Measurements from ENCODE around the gene CLNK.

Gene CLNK

GRCh38 chr4:10456595-10457254 is 227.8 kb downstream of the CLNK start:
- Histone ChIP-seq H3K9ac (ENCODE audit: low read depth in 1 of 2, low read length in 2 of 2) (peak overlapping the region; percentile 14 to 59), H3K27me3 (ENCODE audit: control insufficient read depth in 2 of 2, insufficient read depth in 2 of 2, low read length in 2 of 2) (peaks cover 3 to 8% of the 10 kb centered on the region in 2 donors), H3K36me3 (ENCODE audit: control insufficient read depth in 2 of 2, insufficient read depth in 2 of 2, low read length in 2 of 2) (peaks cover 2 to 5% of the 10 kb centered on the region in 2 donors), H3K4me3 (ENCODE audit: low read length in 2 of 2) (peak overlapping the region; percentile 60 to 74), H3K4me1 (ENCODE audit: control insufficient read depth in 2 of 2, insufficient read depth in 2 of 2, low read length in 2 of 2) (peaks cover 4 to 5% of the 10 kb centered on the region in 2 donors), H3K9me3 (ENCODE audit: control insufficient read depth in 2 of 2, low read length in 2 of 2) (no peaks in the 10 kb centered on the region), H3K27ac (ENCODE audit: low read depth in 2 of 2, low read length in 2 of 2) (peak overlapping the region in 1 of 2 donors; percentile 43)

- peak overlapping the region in 1 of 2 donors; percentile 43 for H3K27ac ChIP-seq (ENCODE audit: low read depth in 2 of 2, low read length in 2 of 2)
Observed at GRCh38 chr4:10456260-10456594, 228.3 kb downstream of the CLNK start.

GRCh38 chr4:10455133-10455532 is 229.4 kb downstream of the CLNK start:
- Histone ChIP-seq H3K4me1 (ENCODE audit: control insufficient read depth in 2 of 2, insufficient read depth in 2 of 2, low read length in 2 of 2) (peaks cover 0 to 5% of the 10 kb centered on the region in 2 donors), H3K27ac (ENCODE audit: low read depth in 2 of 2, low read length in 2 of 2) (no peak overlapping the region), H3K9ac (ENCODE audit: low read depth in 1 of 2, low read length in 2 of 2) (no peak overlapping the region), H3K9me3 (ENCODE audit: control insufficient read depth in 2 of 2, low read length in 2 of 2) (no peaks in the 10 kb centered on the region), H3K4me3 (ENCODE audit: low read length in 2 of 2) (no peak overlapping the region), H3K36me3 (ENCODE audit: control insufficient read depth in 2 of 2, insufficient read depth in 2 of 2, low read length in 2 of 2) (peaks cover 6 to 9% of the 10 kb centered on the region in 2 donors), H3K27me3 (ENCODE audit: control insufficient read depth in 2 of 2, insufficient read depth in 2 of 2, low read length in 2 of 2) (no peaks in the 10 kb centered on the region)

More at GRCh38 chr4:10456260-10456594, 228.3 kb downstream of the CLNK start:
- Histone ChIP-seq H3K9ac (ENCODE audit: low read depth in 1 of 2, low read length in 2 of 2) (peak overlapping the region; percentile 14 to 59), H3K4me1 (ENCODE audit: control insufficient read depth in 2 of 2, insufficient read depth in 2 of 2, low read length in 2 of 2) (peaks cover 4 to 5% of the 10 kb centered on the region in 2 donors), H3K4me3 (ENCODE audit: low read length in 2 of 2) (peak overlapping the region; percentile 60 to 74), H3K9me3 (ENCODE audit: control insufficient read depth in 2 of 2, low read length in 2 of 2) (no peaks in the 10 kb centered on the region), H3K27me3 (ENCODE audit: control insufficient read depth in 2 of 2, insufficient read depth in 2 of 2, low read length in 2 of 2) (peaks cover 0 to 5% of the 10 kb centered on the region in 2 donors), H3K36me3 (ENCODE audit: control insufficient read depth in 2 of 2, insufficient read depth in 2 of 2, low read length in 2 of 2) (peaks cover 2 to 5% of the 10 kb centered on the region in 2 donors)

DNA sequence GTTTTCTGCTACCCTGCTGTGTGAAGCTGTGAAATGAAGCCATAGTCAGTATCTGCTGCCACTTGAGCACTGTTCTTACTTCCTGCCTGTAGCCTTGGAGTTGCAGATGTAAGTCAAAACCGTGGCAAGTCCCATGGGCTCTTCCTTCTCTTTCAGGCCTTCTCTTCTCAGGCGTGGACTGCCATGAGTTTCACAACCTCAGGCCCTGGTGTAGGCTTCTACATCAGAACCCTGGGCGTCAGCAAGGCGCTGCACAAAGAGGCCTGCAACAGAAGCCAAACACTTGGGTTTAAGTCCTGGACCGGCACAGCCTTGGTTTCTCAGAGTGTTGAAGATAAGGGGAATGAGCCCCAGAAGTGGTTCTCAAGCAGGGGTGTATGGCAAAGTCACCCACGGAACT is 229.8 kb downstream of the CLNK start:
- peaks cover 0 to 5% of the 10 kb centered on the region in 2 donors for H3K4me1 ChIP-seq (ENCODE audit: control insufficient read depth in 2 of 2, insufficient read depth in 2 of 2, low read length in 2 of 2)
- peaks cover 6 to 12% of the 10 kb centered on the region in 2 donors for H3K36me3 ChIP-seq (ENCODE audit: control insufficient read depth in 2 of 2, insufficient read depth in 2 of 2, low read length in 2 of 2)
- no peak overlapping the region for H3K27ac ChIP-seq (ENCODE audit: low read depth in 2 of 2, low read length in 2 of 2)
- H3K9me3 ChIP-seq (ENCODE audit: control insufficient read depth in 2 of 2, low read length in 2 of 2), result no peaks in the 10 kb centered on the region
- H3K27me3 ChIP-seq (ENCODE audit: control insufficient read depth in 2 of 2, insufficient read depth in 2 of 2, low read length in 2 of 2), result no peaks in the 10 kb centered on the region
- H3K9ac ChIP-seq (ENCODE audit: low read depth in 1 of 2, low read length in 2 of 2), result no peak overlapping the region
- no peak overlapping the region for H3K4me3 ChIP-seq (ENCODE audit: low read length in 2 of 2)

DNA sequence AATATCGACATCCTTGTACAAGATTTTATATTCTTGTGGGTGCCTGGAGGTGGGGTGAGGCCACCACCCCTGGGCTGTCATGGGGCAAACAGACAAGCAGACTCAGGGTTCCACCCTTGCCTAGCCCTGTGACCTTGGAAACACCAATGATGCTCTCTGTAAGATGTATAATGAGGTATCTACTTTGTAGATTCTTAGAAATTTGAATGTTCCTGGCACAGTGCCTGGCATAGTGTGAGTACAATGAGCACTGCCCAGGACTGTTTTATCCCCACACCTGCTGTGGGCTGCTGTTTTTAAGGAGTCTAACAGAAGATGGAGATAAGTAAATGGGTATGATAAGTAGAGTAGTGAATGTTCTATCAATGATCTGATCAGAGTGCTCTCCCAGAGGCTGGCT is 230.4 kb downstream of the CLNK start:
- no peak overlapping the region for H3K27ac ChIP-seq (ENCODE audit: low read depth in 2 of 2, low read length in 2 of 2)
- H3K4me3 ChIP-seq (ENCODE audit: low read length in 2 of 2), result no peak overlapping the region
- no peak overlapping the region for H3K9ac ChIP-seq (ENCODE audit: low read depth in 1 of 2, low read length in 2 of 2)
- H3K4me1 ChIP-seq (ENCODE audit: control insufficient read depth in 2 of 2, insufficient read depth in 2 of 2, low read length in 2 of 2), result peaks cover 0 to 5% of the 10 kb centered on the region in 2 donors
- H3K36me3 ChIP-seq (ENCODE audit: control insufficient read depth in 2 of 2, insufficient read depth in 2 of 2, low read length in 2 of 2), result peaks cover 6 to 12% of the 10 kb centered on the region in 2 donors
- H3K27me3 ChIP-seq (ENCODE audit: control insufficient read depth in 2 of 2, insufficient read depth in 2 of 2, low read length in 2 of 2), result no peaks in the 10 kb centered on the region
- H3K9me3 ChIP-seq (ENCODE audit: control insufficient read depth in 2 of 2, low read length in 2 of 2), result no peaks in the 10 kb centered on the region

DNA sequence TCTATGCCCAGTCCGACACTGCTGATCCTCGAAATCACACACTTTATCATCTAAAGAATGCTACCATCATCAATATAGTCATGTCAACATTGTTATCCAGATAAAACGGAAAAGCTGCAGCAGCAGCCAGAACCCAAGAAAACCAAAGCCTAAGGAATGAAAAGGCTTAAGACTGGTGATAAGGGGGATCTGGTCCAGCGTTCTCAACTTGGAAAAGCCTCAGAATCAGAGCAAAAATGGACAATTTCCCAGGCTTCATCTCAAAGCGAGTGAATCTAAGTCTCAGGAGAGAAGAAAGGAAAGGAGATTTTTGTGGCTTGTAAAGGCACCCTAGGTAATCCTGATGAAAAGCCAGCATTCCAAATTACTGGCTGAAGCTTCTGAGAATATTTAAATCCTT is 235.6 kb downstream of the CLNK start:
- H3K4me1 ChIP-seq (ENCODE audit: control insufficient read depth in 2 of 2, insufficient read depth in 2 of 2, low read length in 2 of 2), result no peaks in the 10 kb centered on the region
- H3K27me3 ChIP-seq (ENCODE audit: control insufficient read depth in 2 of 2, insufficient read depth in 2 of 2, low read length in 2 of 2), result no peaks in the 10 kb centered on the region
- no peak overlapping the region for H3K9ac ChIP-seq (ENCODE audit: low read depth in 1 of 2, low read length in 2 of 2)
- peaks cover 21 to 27% of the 10 kb centered on the region in 2 donors for H3K36me3 ChIP-seq (ENCODE audit: control insufficient read depth in 2 of 2, insufficient read depth in 2 of 2, low read length in 2 of 2)
- H3K9me3 ChIP-seq (ENCODE audit: control insufficient read depth in 2 of 2, low read length in 2 of 2), result peaks cover 6 to 12% of the 10 kb centered on the region in 2 donors
- H3K27ac ChIP-seq (ENCODE audit: low read depth in 2 of 2, low read length in 2 of 2), result no peak overlapping the region
- no peak overlapping the region for H3K4me3 ChIP-seq (ENCODE audit: low read length in 2 of 2)

DNA sequence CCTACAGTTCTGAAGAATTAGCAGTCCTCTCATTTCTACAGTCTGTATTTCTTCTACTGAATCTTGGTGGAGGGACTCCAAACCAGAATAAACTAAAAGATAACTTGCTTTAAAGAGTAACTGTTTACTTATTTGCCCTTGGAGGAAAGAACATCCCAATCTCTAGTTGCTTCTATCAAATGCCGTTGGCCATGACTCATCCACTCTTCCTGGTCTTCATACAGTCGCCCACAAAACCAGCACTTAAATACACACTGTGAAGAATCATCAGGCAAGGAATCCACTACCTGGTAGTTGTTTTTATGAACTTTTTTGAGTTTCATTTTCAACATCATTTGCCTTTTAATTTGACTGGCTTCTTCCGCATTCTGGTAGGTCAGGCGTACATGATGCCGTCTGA is 241.6 kb downstream of the CLNK start:
- Histone ChIP-seq H3K4me3 (ENCODE audit: low read length in 2 of 2) (no peak overlapping the region), H3K9ac (ENCODE audit: low read depth in 1 of 2, low read length in 2 of 2) (no peak overlapping the region), H3K36me3 (ENCODE audit: control insufficient read depth in 2 of 2, insufficient read depth in 2 of 2, low read length in 2 of 2) (peaks cover 15 to 20% of the 10 kb centered on the region in 2 donors), H3K27ac (ENCODE audit: low read depth in 2 of 2, low read length in 2 of 2) (no peak overlapping the region), H3K4me1 (ENCODE audit: control insufficient read depth in 2 of 2, insufficient read depth in 2 of 2, low read length in 2 of 2) (no peaks in the 10 kb centered on the region), H3K27me3 (ENCODE audit: control insufficient read depth in 2 of 2, insufficient read depth in 2 of 2, low read length in 2 of 2) (no peaks in the 10 kb centered on the region), H3K9me3 (ENCODE audit: control insufficient read depth in 2 of 2, low read length in 2 of 2) (peaks cover 12 to 13% of the 10 kb centered on the region in 2 donors)

DNA sequence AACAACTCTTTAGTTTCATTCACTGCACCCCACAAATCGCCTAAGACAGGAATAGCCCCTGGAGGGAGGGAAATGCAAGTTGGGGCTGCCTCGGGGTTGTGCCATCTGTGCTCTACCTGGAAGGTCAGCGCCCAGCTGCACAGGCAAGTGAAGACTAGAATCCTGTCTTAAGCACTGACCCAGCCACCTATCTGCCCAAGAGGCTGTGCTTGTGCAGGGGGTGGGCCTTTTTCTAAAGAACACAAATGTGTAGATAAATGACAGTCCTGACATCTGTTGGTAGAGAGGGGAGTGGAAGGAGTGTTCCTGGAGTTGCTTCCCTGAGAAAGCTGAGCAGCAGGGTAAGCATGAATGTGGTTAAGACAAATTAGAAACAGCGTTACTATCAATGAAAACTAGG is 243.1 kb downstream of the CLNK start:
- peaks cover 9 to 13% of the 10 kb centered on the region in 2 donors for H3K9me3 ChIP-seq (ENCODE audit: control insufficient read depth in 2 of 2, low read length in 2 of 2)
- no peak overlapping the region for H3K27ac ChIP-seq (ENCODE audit: low read depth in 2 of 2, low read length in 2 of 2)
- H3K4me1 ChIP-seq (ENCODE audit: control insufficient read depth in 2 of 2, insufficient read depth in 2 of 2, low read length in 2 of 2), result no peaks in the 10 kb centered on the region
- no peak overlapping the region for H3K9ac ChIP-seq (ENCODE audit: low read depth in 1 of 2, low read length in 2 of 2)
- no peaks in the 10 kb centered on the region for H3K27me3 ChIP-seq (ENCODE audit: control insufficient read depth in 2 of 2, insufficient read depth in 2 of 2, low read length in 2 of 2)
- H3K4me3 ChIP-seq (ENCODE audit: low read length in 2 of 2), result no peak overlapping the region
- peaks cover 15 to 16% of the 10 kb centered on the region in 2 donors for H3K36me3 ChIP-seq (ENCODE audit: control insufficient read depth in 2 of 2, insufficient read depth in 2 of 2, low read length in 2 of 2)

DNA sequence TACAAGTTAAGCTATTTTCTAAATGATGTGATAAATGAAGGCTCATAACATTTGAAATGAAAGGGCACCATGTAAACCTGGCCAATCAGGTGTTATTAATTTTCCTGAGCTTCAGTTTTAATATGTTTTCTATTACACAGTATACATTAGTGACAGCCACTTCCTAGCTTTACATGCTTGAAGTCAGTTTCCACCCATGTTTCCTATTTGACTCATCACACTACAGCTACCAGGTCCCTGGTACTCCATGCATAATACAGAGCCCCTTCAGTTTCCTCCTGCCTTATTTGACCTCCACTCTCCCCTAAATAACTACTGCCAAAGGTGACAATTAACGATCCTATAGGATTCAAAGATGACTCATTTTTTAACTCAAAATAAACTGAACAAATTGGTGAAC is 245.6 kb downstream of the CLNK start:
- Histone ChIP-seq H3K4me3 (ENCODE audit: low read length in 2 of 2) (no peak overlapping the region), H3K9me3 (ENCODE audit: control insufficient read depth in 2 of 2, low read length in 2 of 2) (peaks cover 0 to 6% of the 10 kb centered on the region in 2 donors), H3K9ac (ENCODE audit: low read depth in 1 of 2, low read length in 2 of 2) (no peak overlapping the region), H3K36me3 (ENCODE audit: control insufficient read depth in 2 of 2, insufficient read depth in 2 of 2, low read length in 2 of 2) (no peaks in the 10 kb centered on the region), H3K4me1 (ENCODE audit: control insufficient read depth in 2 of 2, insufficient read depth in 2 of 2, low read length in 2 of 2) (no peaks in the 10 kb centered on the region), H3K27ac (ENCODE audit: low read depth in 2 of 2, low read length in 2 of 2) (no peak overlapping the region), H3K27me3 (ENCODE audit: control insufficient read depth in 2 of 2, insufficient read depth in 2 of 2, low read length in 2 of 2) (no peaks in the 10 kb centered on the region)

- no peak overlapping the region for H3K4me3 ChIP-seq (ENCODE audit: low read length in 2 of 2)
- H3K9ac ChIP-seq (ENCODE audit: low read depth in 1 of 2, low read length in 2 of 2), result no peak overlapping the region
- no peaks in the 10 kb centered on the region for H3K27me3 ChIP-seq (ENCODE audit: control insufficient read depth in 2 of 2, insufficient read depth in 2 of 2, low read length in 2 of 2)
- H3K9me3 ChIP-seq (ENCODE audit: control insufficient read depth in 2 of 2, low read length in 2 of 2), result no peaks in the 10 kb centered on the region
- H3K27ac ChIP-seq (ENCODE audit: low read depth in 2 of 2, low read length in 2 of 2), result no peak overlapping the region
- H3K36me3 ChIP-seq (ENCODE audit: control insufficient read depth in 2 of 2, insufficient read depth in 2 of 2, low read length in 2 of 2), result no peaks in the 10 kb centered on the region
- H3K4me1 ChIP-seq (ENCODE audit: control insufficient read depth in 2 of 2, insufficient read depth in 2 of 2, low read length in 2 of 2), result no peaks in the 10 kb centered on the region
Observed at GRCh38 chr4:10437735-10438134, 246.8 kb downstream of the CLNK start.

Measured in mucosa of rectum (tissue), 2 donors.